T-helper 2 cell treated with Interferon-gamma antibody and Interleukin-4, amounts not matched to agents 5 μg/mL and 100 μg/mL, for 36 hours (primary cell): ENCODE data around the gene DLX4.
A peak's percentile ranks its signal among the peaks of the same experiment; 100 is the strongest.

Experiments
- DNase-seq: peaks from one replicate; pipeline ENCODE4 v3.0.0; 2021; ENCODE audit warnings: low spot score
- H3K27ac Mint-ChIP-seq: one replicate; pipeline ENCODE4 v1.8.0; 2021; ENCODE audit warnings: mild to moderate bottlenecking, mixed read lengths
- H3K27me3 Mint-ChIP-seq: one replicate; pipeline ENCODE4 v1.8.0; 2021; ENCODE audit warnings: low read depth, mixed read lengths
- H3K36me3 Mint-ChIP-seq: one replicate; pipeline ENCODE4 v1.8.0; 2021; ENCODE audit warnings: low read depth, mixed read lengths
- H3K4me1 Mint-ChIP-seq: one replicate; pipeline ENCODE4 v1.8.0; 2021; ENCODE audit warnings: low read depth, mixed read lengths
- H3K4me3 Mint-ChIP-seq: one replicate; pipeline ENCODE4 v1.8.0; 2022; ENCODE audit warnings: mild to moderate bottlenecking, moderate library complexity, mixed read lengths
- H3K9me3 Mint-ChIP-seq: one replicate; pipeline ENCODE4 v1.8.0; 2021; ENCODE audit warnings: mixed read lengths

DLX4 gene

DNA sequence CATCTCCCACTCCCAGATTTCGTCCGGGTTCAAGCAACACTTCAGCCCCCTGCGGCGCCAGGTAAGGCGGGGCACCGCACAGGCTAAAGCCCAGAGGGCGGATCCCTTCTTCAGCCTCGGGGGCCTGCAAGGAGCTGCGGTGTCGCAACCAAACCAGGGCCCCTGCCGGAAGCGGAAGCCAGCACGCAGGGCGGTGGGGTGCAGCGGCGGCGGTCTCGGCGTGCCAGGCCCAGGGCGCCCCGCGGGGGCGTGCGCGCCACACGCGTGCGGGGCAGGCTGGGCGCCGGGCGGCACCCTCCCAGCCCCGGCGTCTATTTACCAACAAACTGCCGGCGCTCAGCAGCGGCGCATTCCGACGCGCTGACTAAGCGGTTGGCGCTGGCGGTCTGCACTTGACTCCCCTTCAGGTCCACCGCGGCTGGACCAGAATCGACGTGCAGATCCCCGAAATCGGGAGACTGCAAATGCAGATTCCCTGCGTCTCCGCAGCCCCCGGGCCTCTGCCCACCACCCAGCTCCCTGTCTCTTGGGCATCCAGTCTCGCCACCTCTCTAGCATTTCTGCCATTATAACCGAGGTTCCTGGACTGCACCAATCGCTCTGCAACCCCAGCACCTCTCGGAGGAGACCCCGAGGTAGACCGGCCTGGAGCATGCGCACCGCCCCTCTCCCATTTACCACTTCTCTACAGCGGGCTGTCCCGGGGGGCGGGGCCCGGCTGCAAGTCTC is 421 bp upstream of the DLX4 start:
- Mint-ChIP-seq H3K27ac (peak overlapping the region; percentile 58), H3K4me3 (peak overlapping the region; percentile 86), H3K9me3 (no peaks in the 10 kb centered on the region), H3K4me1 (peaks cover 27% of the 10 kb centered on the region), H3K27me3 (peaks cover 93% of the 10 kb centered on the region), H3K36me3 (peaks cover 2% of the 10 kb centered on the region)
- DNase-seq = peak; percentile 47

DNA sequence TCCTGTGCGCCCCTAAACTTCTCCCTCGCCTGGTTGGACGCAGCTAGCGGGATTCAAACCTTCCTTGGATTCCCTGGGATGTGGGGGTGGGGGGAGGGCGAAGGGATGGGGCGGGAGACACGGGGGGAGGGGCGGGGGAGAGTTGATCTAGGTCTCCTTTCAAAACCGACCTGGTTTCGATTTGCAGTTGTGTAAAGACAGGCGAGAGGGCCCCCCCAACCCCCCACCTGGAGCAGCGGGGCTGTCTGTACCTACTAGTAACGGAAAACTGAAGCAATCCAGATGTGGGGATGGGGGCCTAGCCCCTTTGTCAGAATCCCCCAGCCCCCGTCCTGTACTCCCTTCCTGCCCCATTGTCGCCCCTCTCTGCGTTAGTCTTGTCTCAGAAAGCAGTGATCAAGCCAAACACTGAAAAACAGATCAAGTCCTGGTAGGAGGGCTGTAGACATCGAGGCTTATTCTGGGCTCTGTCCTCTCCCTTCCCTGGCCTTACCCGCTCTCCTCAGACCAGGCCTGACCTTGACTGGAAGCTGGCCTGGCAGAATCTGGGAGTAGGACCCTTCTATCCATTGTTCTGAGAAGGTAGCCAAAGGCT is 902 bp downstream of the DLX4 start:
- H3K27ac Mint-ChIP-seq = no peak overlapping the region
- H3K27me3 Mint-ChIP-seq = peaks cover 92% of the 10 kb centered on the region
- H3K9me3 Mint-ChIP-seq = no peaks in the 10 kb centered on the region
- H3K4me3 Mint-ChIP-seq = peak overlapping the region; percentile 78
- H3K36me3 Mint-ChIP-seq = no peaks in the 10 kb centered on the region
- DNase-seq = no peak
- peaks cover 24% of the 10 kb centered on the region for H3K4me1 Mint-ChIP-seq

DNA sequence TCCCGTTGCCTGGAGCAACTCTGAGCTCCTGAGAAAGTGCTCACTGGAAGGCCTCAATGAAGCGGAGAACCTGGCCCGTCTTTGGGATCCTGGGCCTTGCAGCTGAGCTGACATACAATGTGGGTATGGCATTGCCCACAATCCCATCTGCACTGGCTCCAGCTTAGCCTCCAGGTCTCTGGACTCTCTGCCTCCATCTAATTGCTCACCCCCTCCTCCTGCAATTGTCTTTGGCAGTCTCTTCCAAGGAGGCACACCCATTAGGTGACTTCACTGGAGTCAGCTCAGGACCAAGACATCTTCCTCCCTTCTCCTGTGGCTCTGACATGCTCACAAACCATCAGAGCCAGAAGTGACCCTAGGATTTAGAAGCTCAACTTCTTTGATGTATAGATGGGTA is 1.5 kb downstream of the DLX4 start:
- peaks cover 92% of the 10 kb centered on the region for H3K27me3 Mint-ChIP-seq
- H3K4me1 Mint-ChIP-seq = peaks cover 21% of the 10 kb centered on the region
- H3K36me3 Mint-ChIP-seq = no peaks in the 10 kb centered on the region
- DNase-seq = no peak
- H3K27ac Mint-ChIP-seq = no peak overlapping the region
- H3K9me3 Mint-ChIP-seq = no peaks in the 10 kb centered on the region
- H3K4me3 Mint-ChIP-seq = peak overlapping the region; percentile 61

DNA sequence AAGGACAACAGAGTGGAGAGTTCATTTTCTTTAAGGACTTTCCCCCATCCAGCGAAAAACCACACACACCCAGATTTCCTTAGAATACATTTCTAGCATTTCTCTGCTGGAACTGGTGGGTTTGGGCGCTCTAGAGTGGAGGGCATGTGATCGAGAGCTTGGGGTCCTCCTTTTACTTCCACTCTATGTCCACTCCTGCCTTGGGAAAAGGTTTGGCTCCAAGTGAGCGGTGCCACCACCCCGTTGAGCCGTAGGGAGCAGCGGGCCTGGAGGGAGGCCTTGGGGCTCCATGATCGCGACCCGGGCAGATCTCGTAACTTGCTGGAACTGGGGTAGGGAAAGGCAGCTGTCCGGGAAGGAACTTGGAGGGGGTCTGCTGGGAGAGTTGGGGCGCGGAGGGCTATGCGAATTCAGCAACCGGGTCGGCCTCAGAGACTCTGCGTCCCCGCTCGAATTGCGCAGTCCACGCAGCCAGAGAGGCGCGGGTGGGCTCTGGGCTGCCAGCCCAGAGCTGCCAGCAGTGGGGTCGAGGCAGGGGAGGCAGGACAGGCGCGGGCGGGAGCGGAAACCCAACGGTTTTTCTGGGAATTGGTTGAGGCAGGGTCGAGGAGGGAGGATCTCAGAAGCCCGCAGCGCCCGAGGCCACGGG is 2.3 kb downstream of the DLX4 start:
- H3K27me3 Mint-ChIP-seq = peaks cover 89% of the 10 kb centered on the region
- H3K9me3 Mint-ChIP-seq = no peaks in the 10 kb centered on the region
- H3K4me3 Mint-ChIP-seq = no peak overlapping the region
- no peak for DNase-seq
- H3K36me3 Mint-ChIP-seq = no peaks in the 10 kb centered on the region
- peaks cover 19% of the 10 kb centered on the region for H3K4me1 Mint-ChIP-seq
- H3K27ac Mint-ChIP-seq = no peak overlapping the region

DNA sequence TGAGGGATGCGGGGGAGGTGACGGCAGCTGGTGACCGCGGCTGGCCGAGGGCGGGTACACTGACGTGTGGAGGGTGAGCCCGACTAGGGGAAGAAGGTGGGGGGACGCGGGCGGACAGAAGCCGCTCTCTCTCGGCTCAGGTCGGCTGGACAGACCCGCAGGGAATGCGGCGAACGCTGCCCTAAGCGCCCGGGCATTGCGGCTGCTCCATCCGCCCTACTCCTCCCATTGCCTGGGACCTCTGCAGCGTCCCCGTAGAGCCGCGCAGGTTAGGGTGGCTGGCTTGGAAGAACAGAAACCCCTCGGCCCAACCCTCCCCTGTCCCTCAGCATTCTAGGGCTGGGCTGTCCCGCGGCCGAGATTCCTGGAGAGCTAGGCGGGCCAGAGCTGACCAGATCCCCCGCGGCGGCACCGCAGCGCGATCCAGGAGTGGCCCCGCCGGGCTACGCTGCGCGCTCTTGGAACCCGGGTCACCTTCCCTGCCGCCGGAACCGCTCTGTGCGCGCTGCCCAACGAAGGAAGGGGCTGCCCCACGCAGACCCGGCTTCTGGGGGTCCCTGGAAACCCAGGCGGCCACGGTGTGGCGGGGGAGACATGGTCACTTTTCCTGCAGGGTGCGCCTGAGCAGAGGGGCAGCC is 3.0 kb downstream of the DLX4 start:
- Mint-ChIP-seq H3K27me3 (peaks cover 84% of the 10 kb centered on the region), H3K27ac (no peak overlapping the region), H3K36me3 (no peaks in the 10 kb centered on the region), H3K4me3 (no peak overlapping the region), H3K4me1 (peaks cover 19% of the 10 kb centered on the region), H3K9me3 (no peaks in the 10 kb centered on the region)
- no peak for DNase-seq

DNA sequence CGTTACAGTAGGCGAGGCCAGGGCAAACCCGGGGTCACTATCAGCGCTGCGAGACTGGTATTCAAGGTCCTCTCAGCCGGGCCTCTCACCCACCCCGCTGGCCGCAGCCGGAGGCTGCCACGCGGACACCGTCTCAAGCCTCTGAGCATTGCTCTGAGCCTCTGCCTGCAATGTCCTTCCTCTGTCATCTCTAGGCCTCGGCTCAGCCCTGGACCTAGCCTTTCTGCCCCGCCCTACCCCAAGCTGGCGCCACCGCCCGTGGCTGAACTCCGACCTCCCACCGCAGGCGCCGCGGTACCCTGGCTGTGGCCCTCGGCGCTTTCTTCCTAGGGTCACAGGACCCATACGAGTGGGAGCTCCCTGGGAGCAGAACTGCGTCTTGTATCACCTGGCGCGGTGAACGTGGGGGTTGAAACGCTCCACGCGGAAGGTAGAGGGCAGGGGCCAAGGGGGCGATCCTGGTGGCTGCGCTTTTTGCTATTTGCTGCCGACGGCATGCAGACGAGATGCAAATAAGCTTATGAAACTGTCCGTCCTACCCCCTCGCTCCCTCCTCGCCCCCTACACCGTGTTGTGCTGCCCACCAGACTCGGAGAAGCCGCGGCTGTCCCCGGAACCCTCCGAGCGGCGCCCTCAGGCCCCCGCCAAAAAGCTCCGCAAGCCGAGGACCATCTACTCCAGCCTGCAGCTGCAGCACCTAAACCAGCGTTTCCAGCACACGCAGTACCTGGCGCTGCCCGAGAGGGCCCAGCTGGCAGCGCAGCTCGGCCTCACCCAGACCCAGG is 3.7 kb downstream of the DLX4 start:
- H3K9me3 Mint-ChIP-seq = no peaks in the 10 kb centered on the region
- no peak overlapping the region for H3K4me3 Mint-ChIP-seq
- H3K27ac Mint-ChIP-seq = no peak overlapping the region
- no peak for DNase-seq
- H3K27me3 Mint-ChIP-seq = peaks cover 80% of the 10 kb centered on the region
- H3K36me3 Mint-ChIP-seq = no peaks in the 10 kb centered on the region
- peaks cover 18% of the 10 kb centered on the region for H3K4me1 Mint-ChIP-seq

DNA sequence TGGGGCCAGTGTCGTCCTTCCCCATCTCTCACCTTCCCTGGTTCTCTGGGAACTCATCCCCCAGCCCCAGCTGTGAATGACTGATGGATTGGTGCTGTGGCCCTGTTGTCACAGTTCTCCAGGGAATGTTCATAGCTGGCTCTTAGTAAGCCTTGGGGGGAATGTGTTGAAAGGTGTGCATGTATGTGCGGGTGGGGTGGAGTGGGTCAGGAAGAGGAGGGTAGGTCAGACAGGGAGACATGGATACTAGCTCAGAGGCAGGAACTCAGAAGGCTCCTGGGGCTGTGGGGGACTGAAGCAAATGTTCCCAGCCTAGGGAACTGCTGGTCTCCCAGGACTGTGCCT is 4.3 kb downstream of the DLX4 start:
- DNase-seq = no peak
- Mint-ChIP-seq H3K4me1 (peaks cover 14% of the 10 kb centered on the region), H3K9me3 (no peaks in the 10 kb centered on the region), H3K27me3 (peaks cover 75% of the 10 kb centered on the region), H3K27ac (no peak overlapping the region), H3K36me3 (no peaks in the 10 kb centered on the region), H3K4me3 (no peak overlapping the region)

DNA sequence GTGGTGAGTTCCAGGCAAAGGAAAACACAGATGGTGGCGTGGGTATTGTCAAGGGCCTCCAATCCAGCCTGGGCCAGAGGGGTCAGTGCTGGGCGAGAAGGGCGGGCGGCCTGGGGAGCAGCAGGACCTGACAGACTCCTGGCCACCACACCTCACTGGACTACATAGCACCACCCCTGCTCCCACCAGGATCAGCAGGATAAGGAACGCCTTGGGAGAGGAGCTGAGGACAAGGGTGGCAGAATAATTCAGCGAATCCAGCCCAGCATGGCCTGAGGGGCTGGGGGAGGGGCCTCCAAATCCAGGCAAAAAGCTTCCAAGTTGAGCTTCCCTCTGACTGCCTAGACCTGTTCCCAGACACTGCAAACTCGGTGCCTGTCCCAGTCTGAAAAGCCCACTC is 6.5 kb downstream of the DLX4 start:
- H3K4me1 Mint-ChIP-seq = peaks cover 7% of the 10 kb centered on the region
- no peaks in the 10 kb centered on the region for H3K9me3 Mint-ChIP-seq

DNA sequence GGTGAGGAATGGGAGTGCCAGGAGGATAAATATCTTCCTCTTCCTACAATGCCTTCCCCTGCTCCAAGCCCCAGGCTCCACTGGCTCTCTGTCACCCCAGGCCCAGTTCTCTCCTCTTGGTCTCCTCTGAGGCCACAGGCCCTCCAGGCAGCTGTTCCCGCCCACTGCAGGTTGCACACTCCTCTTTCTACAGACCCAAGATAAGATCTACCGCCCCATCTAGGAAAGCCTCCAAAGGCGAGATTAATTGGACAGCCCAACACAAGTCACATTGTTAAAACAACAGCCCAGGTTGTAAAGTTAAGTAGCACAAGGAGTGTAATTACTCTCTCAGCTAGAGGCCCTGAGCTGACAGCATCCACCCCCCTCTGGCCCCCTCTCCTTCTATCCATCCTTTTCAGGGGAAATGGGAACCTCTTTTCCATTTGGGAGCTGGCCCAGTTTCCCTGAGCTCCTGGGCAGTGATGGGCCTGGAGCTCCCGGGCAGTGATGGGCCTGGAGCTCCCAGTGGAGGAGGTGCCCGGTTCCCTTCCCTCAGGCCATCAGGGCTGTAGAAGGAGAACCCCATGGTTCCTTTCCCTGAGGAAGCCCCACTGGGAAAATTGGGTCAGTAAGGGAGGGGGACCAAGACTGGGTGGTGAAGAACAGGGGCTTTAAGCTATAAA is 7.3 kb downstream of the DLX4 start:
- H3K27ac Mint-ChIP-seq = no peak overlapping the region
- peaks cover 4% of the 10 kb centered on the region for H3K4me1 Mint-ChIP-seq
- H3K27me3 Mint-ChIP-seq = peaks cover 60% of the 10 kb centered on the region
- H3K9me3 Mint-ChIP-seq = no peaks in the 10 kb centered on the region
- no peak for DNase-seq
- H3K4me3 Mint-ChIP-seq = no peak overlapping the region
- H3K36me3 Mint-ChIP-seq = no peaks in the 10 kb centered on the region

More for the DNA sequence above, 6.5 kb downstream of the DLX4 start:
- Mint-ChIP-seq H3K4me3 (no peak overlapping the region), H3K36me3 (no peaks in the 10 kb centered on the region), H3K27ac (no peak overlapping the region), H3K27me3 (peaks cover 63% of the 10 kb centered on the region)
- no peak for DNase-seq

DNA sequence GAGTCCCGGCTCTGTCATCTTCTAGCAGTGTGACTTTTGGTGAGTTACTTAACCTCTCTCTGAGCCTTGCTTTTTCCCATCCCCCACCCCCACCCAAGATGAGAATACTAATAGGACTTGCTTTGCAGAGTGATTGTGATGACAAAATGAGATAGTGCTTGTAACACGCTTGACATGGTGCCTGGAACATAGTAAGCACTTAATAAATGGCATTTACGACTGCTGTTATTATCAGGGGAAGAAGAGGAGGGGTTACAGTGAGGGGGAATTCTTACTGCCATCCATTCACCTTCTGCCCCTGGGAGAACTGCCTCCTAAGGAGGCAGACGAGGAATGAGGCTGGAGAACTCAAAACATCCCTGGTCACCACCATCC is 7.8 kb downstream of the DLX4 start:
- Mint-ChIP-seq H3K4me1 (no peaks in the 10 kb centered on the region), H3K36me3 (no peaks in the 10 kb centered on the region), H3K27me3 (peaks cover 57% of the 10 kb centered on the region), H3K9me3 (no peaks in the 10 kb centered on the region), H3K27ac (no peak overlapping the region), H3K4me3 (no peak overlapping the region)
- no peak for DNase-seq

DNA sequence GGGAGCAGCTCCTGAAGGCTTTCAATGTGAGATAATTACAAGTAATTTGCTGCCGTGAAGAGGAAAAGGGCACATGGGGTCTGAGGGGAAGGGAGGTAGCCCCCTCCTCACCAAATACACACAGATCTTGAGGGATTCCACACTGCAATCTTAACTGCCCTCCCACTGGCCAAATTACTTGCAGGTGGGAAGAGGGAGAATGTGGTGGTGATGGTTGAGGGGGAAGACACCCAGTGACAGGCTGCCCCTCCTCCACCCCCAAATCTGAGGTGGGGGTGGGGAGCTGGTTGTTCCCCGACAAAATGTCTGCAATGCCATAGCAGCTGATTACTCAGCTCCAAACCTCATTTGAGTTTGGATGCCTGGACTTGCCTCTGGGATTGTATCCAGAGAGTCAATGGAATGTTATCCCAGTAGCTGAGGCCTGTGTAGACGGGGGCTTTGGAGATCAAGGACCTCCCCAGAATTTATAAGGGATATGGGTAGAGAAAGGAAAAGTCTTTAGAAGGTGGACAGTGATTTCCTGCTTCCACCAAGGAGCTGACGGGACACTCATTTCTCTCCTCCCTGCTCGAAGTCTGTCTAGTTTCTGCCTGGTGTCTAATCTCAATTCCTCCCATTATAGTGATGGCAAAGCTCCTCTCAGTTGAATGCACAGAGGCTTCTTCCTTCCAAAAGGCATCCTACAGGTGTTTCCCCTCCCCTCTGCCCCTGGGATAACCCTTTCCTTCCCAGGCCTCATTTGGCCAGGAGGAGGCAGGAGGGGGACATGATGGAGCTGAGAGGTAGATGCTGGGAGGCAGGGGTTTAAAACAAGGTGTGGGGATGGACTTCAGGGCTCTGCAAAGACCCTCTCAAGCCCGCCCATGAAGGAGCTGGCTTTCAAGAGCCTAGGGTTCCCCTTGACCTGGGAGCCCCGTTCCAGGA is 8.7 kb downstream of the DLX4 start:
- Mint-ChIP-seq H3K9me3 (no peaks in the 10 kb centered on the region), H3K27ac (no peak overlapping the region), H3K4me1 (no peaks in the 10 kb centered on the region), H3K27me3 (peaks cover 51% of the 10 kb centered on the region), H3K4me3 (no peak overlapping the region), H3K36me3 (no peaks in the 10 kb centered on the region)
- no peak for DNase-seq

DNA sequence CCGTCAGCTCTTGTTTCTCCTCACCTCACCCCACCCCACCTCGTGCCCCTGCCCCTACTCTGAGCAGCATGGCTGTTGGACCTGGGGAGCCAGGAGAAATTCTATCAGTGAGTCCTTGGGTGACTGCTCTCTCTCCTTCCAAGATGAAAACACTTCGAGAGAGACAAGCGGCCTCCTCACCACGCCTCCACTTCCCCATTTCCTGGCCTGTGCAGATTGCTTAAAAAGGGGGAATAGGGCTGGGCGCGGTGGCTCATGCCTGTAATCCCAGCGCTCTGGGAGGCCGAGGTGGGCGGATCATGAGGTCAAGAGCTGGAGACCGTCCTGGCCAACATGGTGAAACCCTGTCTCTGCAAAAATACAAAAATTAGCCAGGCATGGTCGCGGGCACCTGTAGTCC is 9.5 kb downstream of the DLX4 start:
- Mint-ChIP-seq H3K4me3 (no peak overlapping the region), H3K4me1 (no peaks in the 10 kb centered on the region), H3K27me3 (peaks cover 43% of the 10 kb centered on the region), H3K27ac (no peak overlapping the region), H3K9me3 (no peaks in the 10 kb centered on the region), H3K36me3 (no peaks in the 10 kb centered on the region)
- no peak for DNase-seq
